ENCODE measurements around the gene DLGAP1. TPM values are rescaled to one million over a fixed set of nuclear protein-coding genes. Genes with fewer than 3 reads are reported as not detected.

DLGAP1 gene
- total and polyA plus RNA-seq, 4 donors, result 0.06 to 1.2 (median 0.17) TPM; not detected in 1

- Histone ChIP-seq H3K27me3 (ENCODE audit: control insufficient read depth in 4 of 4, insufficient read depth in 4 of 4, low read length in 3 of 4) (peaks cover 0 to 5% (median 0%) of the 10 kb centered on the region in 4 donors), H3K4me1 (ENCODE audit: control insufficient read depth in 4 of 4, insufficient read depth in 4 of 4, low read length in 3 of 4) (no peaks in the 10 kb centered on the region), H3K9me3 (ENCODE audit: control insufficient read depth in 4 of 4, low read length in 3 of 4) (peaks cover 0 to 3% (median under 1%) of the 10 kb centered on the region in 4 donors), H3K27ac (ENCODE audit: low read depth in 1 of 2, low read length in 2 of 2) (no peak overlapping the region), H3K4me3 (ENCODE audit: low read depth in 1 of 3, low read length in 3 of 3) (no peak overlapping the region), H3K36me3 (ENCODE audit: control insufficient read depth in 4 of 4, insufficient read depth in 3 of 4, low read depth in 1 of 4, low read length in 3 of 4) (no peaks in the 10 kb centered on the region), H3K9ac (ENCODE audit: low read depth in 1 of 2, low read length in 2 of 2) (no peak overlapping the region)
- 92% methylated on average over 3 of the region's 3 CpGs for WGBS
- DNase-seq (ENCODE audit: low spot score), result no peak
- TF ChIP-seq SP1 (IDR thresholded peaks at IDR 0.05), result no peak
- TF ChIP-seq ATF3 (IDR thresholded peaks at IDR 0.05), result no peak
- TF ChIP-seq RXRA (IDR thresholded peaks at IDR 0.05), result no peak
- TF ChIP-seq HNF4G (IDR thresholded peaks at IDR 0.05), result no peak
- no peak for TF ChIP-seq MAX (IDR thresholded peaks at IDR 0.05)
- TF ChIP-seq CTCF (IDR thresholded peaks at IDR 0.05; ENCODE audit: low read depth, low read length, missing input control), result no peak
- no peak for TF ChIP-seq NR2F2 (IDR thresholded peaks at IDR 0.05)
- no peak for TF ChIP-seq EGR1 (IDR thresholded peaks at IDR 0.05; ENCODE audit: low read depth in 2 of 2)
- no peak for TF ChIP-seq ZBTB33 (IDR thresholded peaks at IDR 0.05)
- no peak for TF ChIP-seq JUND (IDR thresholded peaks at IDR 0.05)
- no peak for TF ChIP-seq TAF1 (conservative IDR thresholded peaks at IDR 0.05)
- no peak for TF ChIP-seq FOXA2 (IDR thresholded peaks at IDR 0.05)
- TF ChIP-seq YY1 (IDR thresholded peaks at IDR 0.05), result no peak
- TF ChIP-seq RAD21 (IDR thresholded peaks at IDR 0.05), result no peak
- no peak for TF ChIP-seq GABPA (IDR thresholded peaks at IDR 0.05 in 1 of 2, conservative IDR thresholded peaks at IDR 0.05 in 1 of 2)
- TF ChIP-seq REST (IDR thresholded peaks at IDR 0.05), result no peak
- TF ChIP-seq HNF4A (conservative IDR thresholded peaks at IDR 0.05), result no peak
- no peak for TF ChIP-seq FOXA1 (IDR thresholded peaks at IDR 0.05)
These were observed 470.8 kb downstream of the DLGAP1 start for GRCh38 chr18:3984163-3984757.

Data from liver (tissue), 9 donors.